Breast epithelium (tissue), 3 donors: ENCODE data around the gene BRME1.

Experiments
- CTCF ChIP-seq, 3 donors: fragments of 450-650 bp; IDR thresholded peaks; one replicate each; pipeline ENCODE4 v1.5.1; 2016 to 2017; ENCODE audit warnings: antibody characterized with exemption in 3 of 3, mild to moderate bottlenecking in 3 of 3, moderate library complexity in 3 of 3
- POLR2A ChIP-seq: fragments of 450-650 bp; IDR thresholded peaks from one replicate; pipeline ENCODE4 v1.6.1; 2016; ENCODE audit warnings: antibody characterized with exemption, mild to moderate bottlenecking, moderate library complexity

- TF ChIP-seq CTCF (IDR thresholded peaks at IDR 0.05): no peak
- TF ChIP-seq POLR2A: no peak
These were observed 59.1 kb downstream of the BRME1 start for GRCh38 chr19:13846557-13847406.
